NB4 (cell line): ENCODE data around the gene TSEN34.

Experiments used
- MAX ChIP-seq: IDR thresholded peaks from 2 replicates; pipeline ENCODE4 v1.6.1; 2011; ENCODE audit warnings: low read depth, low read length
- POLR2A ChIP-seq: IDR thresholded peaks from 2 replicates; pipeline ENCODE4 v1.6.1; 2011; ENCODE audit warnings: mild to moderate bottlenecking; ENCODE audit not compliant: insufficient read length; ENCODE audit errors: extremely low read depth
- TF ChIP-seq, protein P1 (sequence below): IDR thresholded peaks from one replicate; pipeline ENCODE4 v1.5.1; 2012; ENCODE audit warnings: low read depth, low read length

DNA sequence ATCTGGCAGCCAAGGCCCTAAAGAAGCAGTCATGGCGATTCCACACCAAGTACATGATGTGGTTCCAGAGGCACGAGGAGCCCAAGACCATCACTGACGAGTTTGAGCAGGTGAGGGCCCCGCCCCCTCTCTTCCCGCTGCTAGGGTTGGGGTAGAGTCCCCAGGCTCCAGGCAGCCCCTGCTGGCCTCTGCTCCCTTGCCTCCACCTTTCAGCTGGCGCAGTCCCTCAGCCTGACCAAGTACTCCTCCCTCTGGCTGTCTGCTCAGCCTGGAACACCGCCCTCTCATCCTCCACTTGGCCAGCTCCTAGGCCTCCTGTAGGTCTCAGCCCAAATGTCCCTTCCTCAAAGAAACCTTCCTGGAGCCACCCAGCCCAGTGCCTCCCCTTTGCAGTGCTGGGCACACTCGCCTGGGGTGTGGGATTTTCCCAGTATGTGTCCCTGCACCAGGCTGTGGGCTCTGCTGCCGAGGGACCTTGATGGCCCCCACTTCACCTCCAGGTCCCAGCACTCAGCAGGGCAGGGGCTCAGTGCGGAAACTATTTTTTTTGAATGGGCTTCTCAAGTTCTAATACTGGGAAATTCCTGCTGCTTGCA lies 37.3 kb upstream of the TSEN34 start:
- no peak for TF ChIP-seq MAX
- TF ChIP-seq, protein P1, sequence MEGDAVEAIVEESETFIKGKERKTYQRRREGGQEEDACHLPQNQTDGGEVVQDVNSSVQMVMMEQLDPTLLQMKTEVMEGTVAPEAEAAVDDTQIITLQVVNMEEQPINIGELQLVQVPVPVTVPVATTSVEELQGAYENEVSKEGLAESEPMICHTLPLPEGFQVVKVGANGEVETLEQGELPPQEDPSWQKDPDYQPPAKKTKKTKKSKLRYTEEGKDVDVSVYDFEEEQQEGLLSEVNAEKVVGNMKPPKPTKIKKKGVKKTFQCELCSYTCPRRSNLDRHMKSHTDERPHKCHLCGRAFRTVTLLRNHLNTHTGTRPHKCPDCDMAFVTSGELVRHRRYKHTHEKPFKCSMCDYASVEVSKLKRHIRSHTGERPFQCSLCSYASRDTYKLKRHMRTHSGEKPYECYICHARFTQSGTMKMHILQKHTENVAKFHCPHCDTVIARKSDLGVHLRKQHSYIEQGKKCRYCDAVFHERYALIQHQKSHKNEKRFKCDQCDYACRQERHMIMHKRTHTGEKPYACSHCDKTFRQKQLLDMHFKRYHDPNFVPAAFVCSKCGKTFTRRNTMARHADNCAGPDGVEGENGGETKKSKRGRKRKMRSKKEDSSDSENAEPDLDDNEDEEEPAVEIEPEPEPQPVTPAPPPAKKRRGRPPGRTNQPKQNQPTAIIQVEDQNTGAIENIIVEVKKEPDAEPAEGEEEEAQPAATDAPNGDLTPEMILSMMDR = no peak
- TF ChIP-seq POLR2A = no peak
